ENCODE data around the gene FRAS1. TPM values are rescaled to one million over a fixed set of nuclear protein-coding genes. Genes with fewer than 3 reads are reported as not detected.

The FRAS1 gene
- total RNA-seq, 2 experiments from 2014 or later, result 0.04 to 0.24 TPM

GRCh38 chr4:78129383-78130108, 72.4 kb downstream of the FRAS1 start:
- Mint-ChIP-seq H3K4me1 (no peaks in the 10 kb centered on the region), H3K4me3 (no peak overlapping the region), H3K27ac (no peak overlapping the region), H3K36me3 (no peaks in the 10 kb centered on the region), H3K27me3 (peaks cover 14% of the 10 kb centered on the region), H3K9me3 (peaks cover 4% of the 10 kb centered on the region)
- DNase-seq, result no peak

- Mint-ChIP-seq H3K27me3 (peaks cover 14% of the 10 kb centered on the region), H3K4me1 (no peaks in the 10 kb centered on the region), H3K9me3 (peaks cover 4% of the 10 kb centered on the region), H3K36me3 (no peaks in the 10 kb centered on the region), H3K27ac (no peak overlapping the region), H3K4me3 (no peak overlapping the region)
- DNase-seq, result no peak
Measured at GRCh38 chr4:78131403-78131802, 74.3 kb downstream of the FRAS1 start.

GRCh38 chr4:78136109-78137081, 79.3 kb downstream of the FRAS1 start:
- no peak for DNase-seq
- Mint-ChIP-seq H3K36me3 (no peaks in the 10 kb centered on the region), H3K27ac (no peak overlapping the region), H3K27me3 (peaks cover 6% of the 10 kb centered on the region), H3K4me3 (no peak overlapping the region), H3K4me1 (no peaks in the 10 kb centered on the region), H3K9me3 (peaks cover 4% of the 10 kb centered on the region)

- no peak overlapping the region for H3K4me3 Mint-ChIP-seq
- peaks cover 4% of the 10 kb centered on the region for H3K27me3 Mint-ChIP-seq
- no peak for DNase-seq
- H3K4me1 Mint-ChIP-seq, result no peaks in the 10 kb centered on the region
- H3K27ac Mint-ChIP-seq, result no peak overlapping the region
- H3K9me3 Mint-ChIP-seq, result peaks cover 8% of the 10 kb centered on the region
- H3K36me3 Mint-ChIP-seq, result no peaks in the 10 kb centered on the region
Measured at GRCh38 chr4:78137532-78137931, 80.4 kb downstream of the FRAS1 start.

GRCh38 chr4:78138252-78138651, 81.1 kb downstream of the FRAS1 start:
- no peak overlapping the region for H3K4me3 Mint-ChIP-seq

GRCh38 chr4:78143634-78144033, 86.5 kb downstream of the FRAS1 start:
- Mint-ChIP-seq H3K36me3 (no peaks in the 10 kb centered on the region), H3K27me3 (peaks cover 4% of the 10 kb centered on the region), H3K27ac (no peak overlapping the region), H3K9me3 (peaks cover 10% of the 10 kb centered on the region), H3K4me1 (no peaks in the 10 kb centered on the region), H3K4me3 (no peak overlapping the region)
- DNase-seq, result no peak

More at GRCh38 chr4:78138252-78138651, 81.1 kb downstream of the FRAS1 start:
- Mint-ChIP-seq H3K9me3 (peaks cover 10% of the 10 kb centered on the region), H3K27me3 (peaks cover 4% of the 10 kb centered on the region), H3K36me3 (no peaks in the 10 kb centered on the region), H3K27ac (no peak overlapping the region), H3K4me1 (no peaks in the 10 kb centered on the region)
- no peak for DNase-seq

GRCh38 chr4:78145008-78145407, 87.9 kb downstream of the FRAS1 start:
- no peak for DNase-seq
- Mint-ChIP-seq H3K9me3 (peaks cover 10% of the 10 kb centered on the region), H3K4me3 (no peak overlapping the region), H3K4me1 (no peaks in the 10 kb centered on the region), H3K27me3 (peaks cover 4% of the 10 kb centered on the region), H3K27ac (no peak overlapping the region), H3K36me3 (no peaks in the 10 kb centered on the region)

GRCh38 chr4:78145622-78146021, 88.5 kb downstream of the FRAS1 start:
- Mint-ChIP-seq H3K9me3 (peaks cover 10% of the 10 kb centered on the region), H3K36me3 (no peaks in the 10 kb centered on the region), H3K4me1 (no peaks in the 10 kb centered on the region), H3K27ac (no peak overlapping the region), H3K27me3 (peaks cover 4% of the 10 kb centered on the region), H3K4me3 (no peak overlapping the region)
- DNase-seq, result no peak

- H3K27me3 Mint-ChIP-seq, result no peaks in the 10 kb centered on the region
- H3K9me3 Mint-ChIP-seq, result no peaks in the 10 kb centered on the region
- H3K4me1 Mint-ChIP-seq, result no peaks in the 10 kb centered on the region
Measured at GRCh38 chr4:78149751-78150542, 92.8 kb downstream of the FRAS1 start.

GRCh38 chr4:78150543-78150864, 93.4 kb downstream of the FRAS1 start:
- no peak for DNase-seq
- Mint-ChIP-seq H3K4me1 (no peaks in the 10 kb centered on the region), H3K27me3 (no peaks in the 10 kb centered on the region), H3K36me3 (no peaks in the 10 kb centered on the region), H3K27ac (no peak overlapping the region), H3K9me3 (no peaks in the 10 kb centered on the region), H3K4me3 (no peak overlapping the region)

More at GRCh38 chr4:78149751-78150542, 92.8 kb downstream of the FRAS1 start:
- no peak overlapping the region for H3K27ac Mint-ChIP-seq
- no peak for DNase-seq
- H3K36me3 Mint-ChIP-seq, result no peaks in the 10 kb centered on the region
- H3K4me3 Mint-ChIP-seq, result no peak overlapping the region

- H3K27me3 Mint-ChIP-seq, result peaks cover 3% of the 10 kb centered on the region
- H3K4me1 Mint-ChIP-seq, result no peaks in the 10 kb centered on the region
- DNase-seq, result no peak
- H3K4me3 Mint-ChIP-seq, result no peak overlapping the region
- no peaks in the 10 kb centered on the region for H3K36me3 Mint-ChIP-seq
- no peaks in the 10 kb centered on the region for H3K9me3 Mint-ChIP-seq
- H3K27ac Mint-ChIP-seq, result no peak overlapping the region
Measured at GRCh38 chr4:78152795-78153194, 95.7 kb downstream of the FRAS1 start.

- no peaks in the 10 kb centered on the region for H3K4me1 Mint-ChIP-seq
- no peak for DNase-seq
- H3K27ac Mint-ChIP-seq, result no peak overlapping the region
- H3K4me3 Mint-ChIP-seq, result no peak overlapping the region
- no peaks in the 10 kb centered on the region for H3K9me3 Mint-ChIP-seq
- no peaks in the 10 kb centered on the region for H3K36me3 Mint-ChIP-seq
- H3K27me3 Mint-ChIP-seq, result peaks cover 13% of the 10 kb centered on the region
Measured at GRCh38 chr4:78154972-78155590, 98.0 kb downstream of the FRAS1 start.

- Mint-ChIP-seq H3K27ac (no peak overlapping the region), H3K27me3 (peaks cover 16% of the 10 kb centered on the region), H3K9me3 (no peaks in the 10 kb centered on the region), H3K36me3 (no peaks in the 10 kb centered on the region), H3K4me3 (no peak overlapping the region), H3K4me1 (no peaks in the 10 kb centered on the region)
- no peak for DNase-seq
Measured at GRCh38 chr4:78155616-78156105, 98.5 kb downstream of the FRAS1 start.

GRCh38 chr4:78156520-78156919, 99.4 kb downstream of the FRAS1 start:
- no peaks in the 10 kb centered on the region for H3K9me3 Mint-ChIP-seq
- DNase-seq, result no peak
- H3K36me3 Mint-ChIP-seq, result no peaks in the 10 kb centered on the region
- H3K4me3 Mint-ChIP-seq, result no peak overlapping the region
- H3K27me3 Mint-ChIP-seq, result peaks cover 19% of the 10 kb centered on the region
- no peaks in the 10 kb centered on the region for H3K4me1 Mint-ChIP-seq
- no peak overlapping the region for H3K27ac Mint-ChIP-seq
